Hepatocyte (in vitro differentiated cells): ENCODE measurements around the gene KRT14.

ENCODE experiments used
- CTCF ChIP-seq: fragments of 200-600 bp; sonication (generic); IDR thresholded peaks from 2 replicates; pipeline ENCODE4 v1.5.1; 2016; ENCODE audit warnings: antibody characterized with exemption, mild to moderate bottlenecking; ENCODE audit not compliant: poor library complexity
- EZH2 ChIP-seq: fragments of 200-600 bp; sonication (generic); IDR thresholded peaks from 2 replicates; pipeline ENCODE4 v1.6.1; 2016; ENCODE audit warnings: antibody characterized with exemption, mild to moderate bottlenecking, borderline replicate concordance
- EZH2phosphoT487 ChIP-seq: fragments of 200-600 bp; sonication (generic); IDR thresholded peaks from one replicate; pipeline ENCODE4 v1.6.1; 2018; ENCODE audit warnings: antibody characterized with exemption, mild to moderate bottlenecking, low read depth, moderate library complexity; ENCODE audit not compliant: unreplicated experiment, severe bottlenecking

GRCh38 chr17:41617136-41617535 is 30.4 kb upstream of the KRT14 start:
- TF ChIP-seq CTCF (no peak), EZH2 (no peak), EZH2phosphoT487 (no peak)
